Stomach (tissue), 4 donors: Measurements from ENCODE around the gene CLCNKA.
"Not testable (repeated sequence)": the region's sequence is repeated elsewhere in the genome, so short reads cannot be mapped to it uniquely, and the experiment has no call there.

Experiments used
- CTCF ChIP-seq, 7 experiments: fragments of 450-650 bp in 4 of 7; fragments of 200-600 bp in 3 of 7; sonication (generic) in 3 of 7; IDR thresholded peaks; one replicate each; pipeline ENCODE4 v1.5.1; 2016 to 2019; ENCODE audit warnings: antibody characterized with exemption in 7 of 7, control low read depth in 2 of 7, mild to moderate bottlenecking in 1 of 7
- POLR2A ChIP-seq, 4 donors: fragments of 450-650 bp; IDR thresholded peaks; one replicate each; pipeline ENCODE4 v1.6.1; 2016; ENCODE audit warnings: antibody characterized with exemption in 4 of 4, control low read depth in 2 of 4, mild to moderate bottlenecking in 1 of 4, moderate library complexity in 1 of 4

GRCh38 chr1:16001274-16001673 lies 20.6 kb upstream of the CLCNKA start:
- TF ChIP-seq CTCF, POLR2A (IDR thresholded peaks at IDR 0.05): not testable (repeated sequence)
